Kidney (tissue), 14 donors: ENCODE measurements around the gene AKAP13. TPM values are rescaled to one million over a fixed set of nuclear protein-coding genes. Genes with fewer than 3 reads are reported as not detected.
A peak's percentile ranks its signal among the peaks of the same experiment; 100 is the strongest.

Experiments used
- DNase-seq, 5 donors: peaks; one replicate each; pipeline ENCODE4 v3.0.0-alpha.2; 2013 to 2020
- FAIRE-seq: peaks from 2 replicates; lab custom pipeline; 2012; peaks lifted over from hg19 to GRCh38; lab: Jason Lieb, UNC
- H3K27ac ChIP-seq, 2 donors: one replicate each; pipeline ENCODE4 v1.7.0; 2013; ENCODE audit warnings: low read depth in 2 of 2, low read length in 2 of 2, inconsistent platforms in 1 of 2
- H3K27me3 ChIP-seq: one replicate; pipeline ENCODE4 v1.7.1; 2013; ENCODE audit warnings: low read length, inconsistent platforms; ENCODE audit not compliant: control insufficient read depth, insufficient read depth
- H3K36me3 ChIP-seq, 3 donors: one replicate each; pipeline versions ENCODE4 v1.7.0 to v1.7.1; 2013; ENCODE audit warnings: low read length in 3 of 3, control low read depth in 1 of 3, inconsistent platforms in 1 of 3; ENCODE audit not compliant: insufficient read depth in 3 of 3, control insufficient read depth in 2 of 3
- H3K4me1 ChIP-seq, 3 donors: one replicate each; pipeline versions ENCODE4 v1.7.0 to v1.7.1; 2013; ENCODE audit warnings: low read length in 3 of 3, inconsistent platforms in 1 of 3, low read depth in 1 of 3; ENCODE audit not compliant: control insufficient read depth in 2 of 3, insufficient read depth in 2 of 3
- H3K4me3 ChIP-seq, 3 donors: one replicate each; pipeline versions ENCODE4 v1.7.0 to v1.8.1; 2013; ENCODE audit warnings: low read length in 3 of 3, control low read depth in 1 of 3, inconsistent platforms in 1 of 3
- H3K9ac ChIP-seq, 3 donors: one replicate each; pipeline versions ENCODE4 v1.7.0 to v1.7.1; 2013; ENCODE audit warnings: low read length in 3 of 3, control low read depth in 1 of 3, inconsistent platforms in 1 of 3
- H3K9me3 ChIP-seq, 3 donors: one replicate each; pipeline versions ENCODE4 v1.7.0 to v1.7.1; 2013; ENCODE audit warnings: low read length in 3 of 3, control low read depth in 1 of 3, inconsistent platforms in 1 of 3; ENCODE audit not compliant: control insufficient read depth in 2 of 3, insufficient read depth in 1 of 3
- intact Hi-C: fragments of 100-400 bp; cut with DNase I; formaldehyde crosslinking; loops from one replicate; pipeline ENCODE4 v1.11.1; 2022
- polyA plus RNA-seq: library from polyadenylated mRNA; stranded (reverse); fragments of 350-450 nt; fragmentation: Illumina TruSeq; extraction: RNeasy Lipid Tissue Mini Kit (QIAGEN cat#74804); gene quantifications from one replicate; pipeline ENCODE4 v1.2.3, GENCODE V29; 2014; ENCODE audit warnings: low read depth, low replicate concordance; ENCODE audit not compliant: insufficient read depth
- total RNA-seq: library from RNA; stranded (reverse); fragmentation: NEBNext Ultra II Directional; extraction: Animal tissue kit (Norgen Biotek cat#: 25700); gene quantifications from one replicate; pipeline ENCODE4 v1.2.1, GENCODE V29; 2021
- TF ChIP-seq, protein P1 (sequence below): IDR thresholded peaks from 3 replicates; pipeline ENCODE4 v1.5.1; 2012; ENCODE audit warnings: mild to moderate bottlenecking, moderate library complexity, borderline replicate concordance; ENCODE audit not compliant: insufficient read depth; ENCODE audit errors: extremely low read depth
- donor health status: control.
- donor health status: control.
- donor health status: control.
- donor health status: control.
- donor health status: control.
- donor health status: DM: yes; HTN: yes; CAD: no.
- donor health status: Normal renal cell carcinoma (clear cell type).

Gene AKAP13
- total and polyA plus RNA-seq, 2 donors from 2014 or later = 18.8 to 174 TPM

DNA sequence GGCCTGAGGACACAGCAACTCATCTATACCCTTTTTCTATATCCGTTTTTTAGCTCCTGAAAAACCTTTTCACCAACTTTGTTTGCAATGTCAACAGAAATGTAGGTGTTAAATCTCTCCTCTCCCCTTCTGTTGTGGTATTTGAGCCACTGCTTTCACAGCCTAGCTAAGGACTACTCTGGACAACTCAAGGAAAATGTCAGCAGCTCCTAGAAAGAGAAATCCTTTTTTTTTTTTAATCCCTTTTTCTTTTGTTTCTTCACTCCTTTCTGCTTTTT is 237.8 kb downstream of the AKAP13 start:
- Histone ChIP-seq H3K4me1 (peaks cover 0 to 16% (median 5%) of the 10 kb centered on the region in 3 donors), H3K27me3 (no peaks in the 10 kb centered on the region), H3K9ac (no peak overlapping the region), H3K9me3 (no peaks in the 10 kb centered on the region), H3K4me3 (no peak overlapping the region), H3K27ac (peak overlapping the region in 1 of 2 donors; percentile 74), H3K36me3 (no peaks in the 10 kb centered on the region)
- TF ChIP-seq, protein P1, sequence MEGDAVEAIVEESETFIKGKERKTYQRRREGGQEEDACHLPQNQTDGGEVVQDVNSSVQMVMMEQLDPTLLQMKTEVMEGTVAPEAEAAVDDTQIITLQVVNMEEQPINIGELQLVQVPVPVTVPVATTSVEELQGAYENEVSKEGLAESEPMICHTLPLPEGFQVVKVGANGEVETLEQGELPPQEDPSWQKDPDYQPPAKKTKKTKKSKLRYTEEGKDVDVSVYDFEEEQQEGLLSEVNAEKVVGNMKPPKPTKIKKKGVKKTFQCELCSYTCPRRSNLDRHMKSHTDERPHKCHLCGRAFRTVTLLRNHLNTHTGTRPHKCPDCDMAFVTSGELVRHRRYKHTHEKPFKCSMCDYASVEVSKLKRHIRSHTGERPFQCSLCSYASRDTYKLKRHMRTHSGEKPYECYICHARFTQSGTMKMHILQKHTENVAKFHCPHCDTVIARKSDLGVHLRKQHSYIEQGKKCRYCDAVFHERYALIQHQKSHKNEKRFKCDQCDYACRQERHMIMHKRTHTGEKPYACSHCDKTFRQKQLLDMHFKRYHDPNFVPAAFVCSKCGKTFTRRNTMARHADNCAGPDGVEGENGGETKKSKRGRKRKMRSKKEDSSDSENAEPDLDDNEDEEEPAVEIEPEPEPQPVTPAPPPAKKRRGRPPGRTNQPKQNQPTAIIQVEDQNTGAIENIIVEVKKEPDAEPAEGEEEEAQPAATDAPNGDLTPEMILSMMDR = no peak
- intact Hi-C loops = no loop called here
- peak in 1 of 5 donors; percentile 44 for DNase-seq
- no peak for FAIRE-seq

DNA sequence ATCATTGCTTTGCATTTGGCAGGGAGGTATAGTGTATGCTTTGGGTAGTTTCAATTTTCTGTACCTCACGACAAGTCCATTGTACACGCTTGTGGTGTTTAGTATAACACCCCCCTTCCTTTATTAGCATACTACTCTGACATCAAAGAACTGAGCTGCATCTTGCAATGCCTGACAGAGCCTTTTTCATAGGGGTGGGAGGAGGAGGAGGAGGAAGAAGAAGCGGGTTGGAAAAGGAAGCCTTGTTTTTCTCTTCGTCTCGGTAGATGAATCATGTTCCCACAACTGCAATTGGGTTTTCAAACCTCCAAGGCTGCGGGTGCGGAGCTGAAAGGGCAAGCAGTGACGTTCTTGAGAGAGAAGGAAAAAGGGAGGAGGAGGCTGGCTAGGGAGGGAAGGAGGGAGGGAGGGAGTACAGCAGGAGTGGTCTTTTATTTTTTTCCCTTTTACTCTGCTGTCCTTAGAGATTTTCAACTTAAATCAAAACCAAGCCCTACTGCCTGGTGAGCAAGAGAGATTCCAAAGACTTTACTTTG is 238.6 kb downstream of the AKAP13 start:
- Histone ChIP-seq H3K27me3 (no peaks in the 10 kb centered on the region), H3K9ac (peak overlapping the region in 2 of 3 donors; percentile 33 to 56), H3K4me3 (peak overlapping the region; percentile 47 to 62 (median 59)), H3K27ac (peak overlapping the region; percentile 72 to 80), H3K9me3 (no peaks in the 10 kb centered on the region), H3K4me1 (peaks cover 0 to 12% (median 5%) of the 10 kb centered on the region in 3 donors), H3K36me3 (no peaks in the 10 kb centered on the region)
- intact Hi-C loops = no loop called here
- TF ChIP-seq, protein P1 = no peak
- FAIRE-seq (no peak), DNase-seq (peak; percentile 74 to 95 (median 82))

DNA sequence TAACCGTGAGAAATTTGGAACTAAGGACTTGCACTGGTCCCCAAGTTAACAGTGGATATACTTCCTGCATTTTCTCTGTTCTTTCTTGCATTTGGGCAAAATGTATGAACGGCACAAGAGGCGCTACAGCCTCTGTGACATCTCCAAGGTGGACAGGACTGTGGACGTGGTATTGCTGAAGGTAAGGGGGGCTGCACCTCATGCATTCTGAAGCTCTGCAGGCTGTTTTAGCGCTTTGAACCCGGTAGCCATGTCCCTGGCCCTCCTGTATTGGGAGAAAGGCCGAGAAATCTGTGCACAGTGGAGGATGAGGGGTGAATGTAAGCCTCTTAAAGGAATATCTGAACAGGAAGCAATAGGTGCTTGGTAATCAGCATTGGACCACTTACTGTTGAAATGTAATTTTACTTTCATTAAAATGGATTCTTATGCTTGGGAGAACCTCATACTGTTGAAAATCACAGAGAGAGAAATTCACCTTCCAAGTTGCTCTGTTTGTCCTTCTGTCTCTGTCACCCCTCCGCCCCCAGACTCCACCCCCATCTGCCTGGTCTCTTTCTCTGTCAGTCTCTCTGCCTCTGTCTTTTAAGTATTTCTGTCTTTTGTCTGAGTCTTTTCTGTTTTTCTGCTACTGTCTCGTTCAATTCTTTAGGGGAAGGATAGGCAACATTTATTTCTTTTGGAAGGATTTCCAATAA is 239.7 kb downstream of the AKAP13 start:
- Histone ChIP-seq H3K27ac (peak overlapping the region; percentile 72 to 80), H3K9ac (peak overlapping the region; percentile 28 to 56 (median 38)), H3K4me1 (peaks cover 0 to 11% (median 5%) of the 10 kb centered on the region in 3 donors), H3K36me3 (no peaks in the 10 kb centered on the region), H3K4me3 (peak overlapping the region; percentile 47 to 62 (median 59)), H3K27me3 (no peaks in the 10 kb centered on the region), H3K9me3 (no peaks in the 10 kb centered on the region)
- intact Hi-C loops = loop anchor here (10.0 kb wide), 1 partner anchor 75 kb away; no protein-coding TSS in a partner anchor
- no peak for FAIRE-seq
- DNase-seq = peak in 2 of 5 donors; percentile 25 to 45
- TF ChIP-seq, protein P1 = no peak
